HG02870 (cell line): ENCODE data around the gene SPRN.
"Not testable (repeated sequence)": the region's sequence is repeated elsewhere in the genome, so short reads cannot be mapped to it uniquely, and the experiment has no call there.

Experiments used
- ATAC-seq: cut with Tn5 transposase; IDR thresholded peaks from one replicate; pipeline ENCODE4 v1.9.1; 2021; ENCODE audit warnings: mild to moderate bottlenecking, moderate library complexity; ENCODE audit not compliant: unreplicated experiment

SPRN gene

GRCh38 chr10:133388973-133389818, 35.2 kb downstream of the SPRN start:
- peak; percentile 87 for ATAC-seq

- ATAC-seq = no peak
Measured at GRCh38 chr10:133388236-133388972, 36.0 kb downstream of the SPRN start.

DNA sequence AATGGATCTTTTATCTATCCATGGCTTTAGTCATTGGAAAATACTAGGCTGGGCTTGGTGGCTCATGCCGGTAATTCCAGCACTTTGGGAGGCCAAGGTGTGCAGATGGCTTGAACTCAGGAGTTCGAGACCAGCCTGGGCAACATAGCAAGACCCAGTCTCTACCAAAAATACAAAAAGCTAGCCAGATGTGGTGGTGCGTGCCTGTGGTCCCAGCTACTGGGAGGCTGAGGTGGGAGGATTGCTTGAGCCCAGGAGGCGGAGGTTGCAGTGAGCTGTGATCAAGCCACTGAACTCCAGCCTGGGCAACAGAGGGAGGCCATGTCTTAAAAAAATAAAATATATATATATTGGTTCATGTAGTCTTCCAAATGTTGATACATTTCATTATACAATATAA, 37.5 kb downstream of the SPRN start:
- ATAC-seq = not testable (repeated sequence)

GRCh38 chr10:133385214-133385613, 39.2 kb downstream of the SPRN start:
- ATAC-seq = no peak

GRCh38 chr10:133384071-133384470, 40.4 kb downstream of the SPRN start:
- ATAC-seq = no peak

GRCh38 chr10:133383551-133383950, 40.9 kb downstream of the SPRN start:
- no peak for ATAC-seq

DNA sequence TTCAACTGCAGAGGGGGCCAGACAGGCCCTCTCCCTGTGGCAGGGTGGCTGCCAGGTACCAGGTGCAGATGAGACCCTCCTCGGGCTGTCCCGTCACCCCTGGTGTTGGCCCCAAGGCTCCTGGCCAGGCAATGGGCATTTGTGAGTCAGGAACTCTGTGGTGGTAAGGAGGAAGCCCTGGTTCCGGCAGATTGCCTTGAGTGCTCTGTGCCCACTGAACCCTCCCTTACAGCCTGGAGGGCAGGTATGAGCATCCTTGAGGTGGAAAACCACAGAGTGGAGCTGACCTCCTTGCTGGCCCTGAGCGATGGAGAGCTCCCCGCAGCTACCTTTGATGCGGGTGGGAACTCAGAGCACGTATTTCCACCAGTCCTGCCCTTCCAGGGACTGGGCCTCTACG, 43.4 kb downstream of the SPRN start:
- no peak for ATAC-seq

DNA sequence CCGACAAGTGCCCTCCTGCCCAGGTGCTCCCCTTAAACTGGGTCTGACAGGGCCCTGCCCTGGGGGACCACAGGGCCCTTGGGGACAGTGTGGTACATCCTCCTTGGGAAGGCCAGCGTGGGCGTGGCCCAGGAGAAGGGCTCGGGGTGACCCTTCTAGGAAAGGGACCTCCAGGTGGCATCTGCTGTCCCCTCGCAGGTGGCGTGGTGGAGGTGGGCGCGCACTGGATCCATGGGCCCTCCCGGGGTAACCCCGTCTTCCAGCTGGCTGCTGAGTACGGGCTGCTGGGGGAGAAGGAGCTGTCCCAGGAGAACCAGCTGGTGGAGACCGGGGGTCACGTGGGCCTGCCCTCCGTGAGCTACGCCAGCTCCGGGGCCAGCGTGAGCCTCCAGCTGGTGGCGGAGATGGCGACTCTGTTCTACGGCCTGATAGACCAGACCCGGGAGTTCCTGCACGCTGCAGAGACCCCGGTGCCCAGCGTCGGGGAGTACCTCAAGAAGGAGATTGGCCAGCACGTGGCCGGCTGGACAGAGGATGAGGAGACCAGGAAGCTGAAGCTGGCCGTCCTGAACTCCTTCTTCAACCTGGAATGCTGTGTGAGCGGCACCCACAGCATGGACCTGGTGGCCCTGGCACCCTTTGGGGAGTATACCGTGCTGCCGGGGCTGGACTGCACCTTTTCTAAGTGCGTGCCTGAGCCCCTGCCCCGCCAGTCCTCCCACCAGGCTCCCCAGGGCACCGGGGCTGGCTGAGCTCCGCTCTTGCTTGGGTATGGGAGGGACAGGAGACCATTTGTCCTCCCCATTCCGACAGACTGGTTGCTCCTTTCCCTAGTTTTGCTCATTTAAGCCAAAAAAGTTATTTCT, 44.4 kb downstream of the SPRN start:
- ATAC-seq = no peak

GRCh38 chr10:133379152-133379800, 45.1 kb downstream of the SPRN start, which contains the start of gene PAOX:
PAOX (plus strand) TSS chr10:133379262; CDS start chr10:133379317, 55 bp downstream.
- peak; percentile 54 for ATAC-seq

GRCh38 chr10:133378251-133379096, 46.0 kb downstream of the SPRN start:
- ATAC-seq = peak; percentile 31

DNA sequence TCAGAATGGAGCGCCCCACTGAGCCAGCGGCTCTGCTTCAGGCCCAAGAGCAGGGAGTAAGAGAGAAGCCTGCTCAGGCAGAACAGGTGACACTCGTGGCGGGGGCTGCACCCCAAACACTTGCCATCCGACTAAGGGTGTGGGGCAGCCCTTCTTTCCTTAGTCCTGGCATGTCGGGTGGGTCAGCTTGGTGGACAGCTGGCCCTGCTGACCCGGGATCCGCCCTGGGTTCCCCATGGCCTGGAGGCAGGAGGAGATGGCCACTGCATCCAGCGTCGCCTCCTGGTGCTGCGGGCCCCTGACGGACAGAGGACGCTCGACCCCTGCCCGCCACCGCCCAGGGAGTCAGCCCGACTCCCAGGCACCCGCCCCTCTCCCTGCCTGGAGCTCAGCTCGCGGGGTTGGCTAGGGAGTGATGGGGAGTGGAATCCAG, 46.6 kb downstream of the SPRN start:
- ATAC-seq = no peak

DNA sequence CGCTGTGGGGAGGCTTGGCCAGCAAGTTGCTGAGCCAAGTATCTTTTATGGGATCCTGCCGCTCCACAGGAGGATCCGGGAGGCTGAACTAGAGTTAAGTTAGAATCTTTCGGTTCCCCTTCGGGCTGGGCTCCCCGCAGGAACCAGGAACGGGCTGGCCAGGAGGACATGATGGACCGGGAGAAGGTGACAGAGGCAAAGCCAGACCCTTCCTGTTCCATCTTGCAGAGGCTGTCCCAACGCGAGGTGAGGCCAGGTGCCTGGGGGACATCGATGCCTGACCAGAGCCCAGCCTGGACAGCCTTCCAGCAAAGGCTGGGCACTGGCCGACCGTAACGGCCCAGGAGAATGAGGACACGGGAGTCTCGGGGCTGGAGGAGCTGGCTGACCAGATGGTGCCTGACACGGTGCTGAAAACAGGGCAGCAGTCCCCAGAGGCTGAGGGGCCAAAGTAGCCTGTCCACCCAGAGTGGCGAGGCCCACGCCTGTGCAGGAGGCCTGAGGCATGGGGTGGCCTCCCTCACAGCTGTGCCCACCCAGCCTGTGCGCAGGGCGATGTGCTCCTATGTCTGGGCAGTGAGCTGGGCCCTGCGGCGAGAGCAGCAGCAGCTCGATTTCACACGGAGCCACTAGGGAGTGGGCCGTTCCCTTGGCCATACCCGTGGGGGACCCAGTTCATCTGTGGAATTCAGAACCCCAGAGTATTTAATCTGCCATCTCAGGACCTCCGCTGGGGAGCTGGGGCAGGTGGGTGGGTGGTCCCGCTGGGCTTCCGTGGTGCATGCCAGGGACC, 47.2 kb downstream of the SPRN start:
- no peak for ATAC-seq

DNA sequence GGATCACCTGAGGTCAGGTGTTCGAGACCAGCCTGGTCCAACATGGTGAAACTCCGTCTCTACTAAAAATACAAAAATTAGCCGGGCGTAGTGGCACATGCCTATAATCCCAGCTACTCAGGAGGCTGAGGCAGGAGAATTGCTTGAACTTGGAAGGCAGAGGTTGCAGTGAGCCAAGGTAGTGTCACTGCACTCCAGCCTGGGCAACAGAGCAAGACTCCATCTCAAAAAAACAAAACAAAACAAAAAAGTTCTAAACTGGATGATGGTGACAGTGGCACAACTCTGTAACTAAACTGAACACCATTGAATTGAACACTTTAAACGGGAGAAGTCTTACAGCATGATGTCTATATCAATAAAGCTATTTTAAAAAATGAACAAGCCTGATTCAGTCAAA, 48.2 kb downstream of the SPRN start:
- ATAC-seq = not testable (repeated sequence)

DNA sequence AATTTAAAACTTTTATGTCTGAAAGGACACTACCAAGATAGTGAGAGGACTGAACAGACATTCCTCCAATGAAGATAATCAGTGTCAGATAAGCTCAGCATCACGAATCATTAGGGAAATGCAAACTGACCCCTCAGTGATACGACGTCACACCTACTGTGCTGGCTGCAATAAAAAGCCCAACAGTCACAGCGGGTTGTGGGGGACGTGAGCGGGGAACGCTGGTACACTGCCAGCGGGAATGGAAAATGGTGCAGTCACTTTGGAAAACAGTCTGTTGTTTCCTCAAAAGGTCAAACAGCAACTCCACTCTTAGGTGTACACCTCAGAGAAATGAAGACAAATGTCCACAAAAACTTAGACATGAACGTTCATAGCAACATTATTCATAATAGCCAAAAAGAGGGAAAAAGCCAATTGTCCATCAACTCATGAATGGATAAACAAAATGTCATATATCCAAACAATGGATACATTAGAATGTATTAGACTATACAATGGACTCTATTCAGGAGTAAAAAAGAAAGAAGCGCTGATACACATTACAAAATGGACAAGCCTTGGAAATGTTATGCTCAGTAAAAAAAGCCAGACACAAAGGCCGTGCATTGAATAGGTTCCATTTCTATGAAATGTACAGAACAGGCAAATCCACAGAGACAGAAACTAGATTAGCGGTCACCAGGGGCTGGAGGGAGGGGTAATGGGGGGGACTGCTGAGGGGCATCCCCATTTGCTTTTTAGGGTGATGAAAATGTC, 48.9 kb downstream of the SPRN start:
- ATAC-seq = no peak

- peak; percentile 98 for ATAC-seq
Measured at GRCh38 chr10:133373174-133374090, 51.0 kb downstream of the SPRN start, which contains the start of gene ECHS1. ECHS1 (minus strand) TSS chr10:133373354; CDS start chr10:133373333, 21 bp downstream.

DNA sequence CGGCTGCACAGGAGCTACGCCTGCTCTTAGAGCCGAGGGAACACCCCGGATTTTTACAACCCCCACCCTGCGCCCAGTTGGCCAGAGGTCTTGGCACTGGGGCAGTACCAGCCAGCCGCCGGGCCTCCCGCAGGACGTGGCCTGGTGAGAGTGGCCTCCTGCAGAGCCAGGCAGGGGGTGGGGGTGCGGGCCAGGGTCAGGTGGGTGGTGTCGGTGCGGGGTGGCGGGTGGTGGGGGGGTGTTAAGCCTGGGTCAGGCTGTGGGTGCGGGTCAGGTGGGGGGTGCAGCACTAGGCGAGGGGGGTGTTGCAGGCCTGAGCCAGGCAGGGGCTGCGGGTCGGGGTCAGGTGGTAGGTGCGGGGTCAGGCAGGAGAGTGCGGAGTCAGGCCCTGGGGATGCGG, 51.9 kb downstream of the SPRN start:
- ATAC-seq = no peak
